ENCODE results near the gene SFXN5.

SFXN5 gene

GRCh38 chr2:72951303-72952095 is 120.0 kb downstream of the SFXN5 start:
- no peak for DNase-seq (ENCODE audit: low read depth)
- no peak overlapping the region for H3K4me3 ChIP-seq (ENCODE audit: control insufficient read depth, low read depth, low read length)
- no peak for TF ChIP-seq CTCF (conservative IDR thresholded peaks at IDR 0.05; ENCODE audit: control insufficient read depth, insufficient read depth, low read depth, low read length)

GRCh38 chr2:72950558-72951255 is 120.8 kb downstream of the SFXN5 start:
- H3K4me3 ChIP-seq (ENCODE audit: control insufficient read depth, low read depth, low read length) = no peak overlapping the region
- no peak for DNase-seq (ENCODE audit: low read depth)
- no peak for TF ChIP-seq CTCF (conservative IDR thresholded peaks at IDR 0.05; ENCODE audit: control insufficient read depth, insufficient read depth, low read depth, low read length)

GRCh38 chr2:72949642-72950041 is 121.9 kb downstream of the SFXN5 start:
- no peak overlapping the region for H3K4me3 ChIP-seq (ENCODE audit: control insufficient read depth, low read depth, low read length)
- no peak for TF ChIP-seq CTCF (conservative IDR thresholded peaks at IDR 0.05; ENCODE audit: control insufficient read depth, insufficient read depth, low read depth, low read length)
- peak; percentile 29 for DNase-seq (ENCODE audit: low read depth)

- DNase-seq (ENCODE audit: low read depth) = no peak
- H3K4me3 ChIP-seq (ENCODE audit: control insufficient read depth, low read depth, low read length) = no peak overlapping the region
- no peak for TF ChIP-seq CTCF (conservative IDR thresholded peaks at IDR 0.05; ENCODE audit: control insufficient read depth, insufficient read depth, low read depth, low read length)
Measured at GRCh38 chr2:72949045-72949444, 122.5 kb downstream of the SFXN5 start.

GRCh38 chr2:72947952-72948830 is 123.3 kb downstream of the SFXN5 start:
- no peak for TF ChIP-seq CTCF (conservative IDR thresholded peaks at IDR 0.05; ENCODE audit: control insufficient read depth, insufficient read depth, low read depth, low read length)
- no peak overlapping the region for H3K4me3 ChIP-seq (ENCODE audit: control insufficient read depth, low read depth, low read length)

GRCh38 chr2:72946466-72946865 is 125.0 kb downstream of the SFXN5 start:
- DNase-seq (ENCODE audit: low read depth) = no peak
- no peak overlapping the region for H3K4me3 ChIP-seq (ENCODE audit: control insufficient read depth, low read depth, low read length)
- no peak for TF ChIP-seq CTCF (conservative IDR thresholded peaks at IDR 0.05; ENCODE audit: control insufficient read depth, insufficient read depth, low read depth, low read length)

More at GRCh38 chr2:72947952-72948830, 123.3 kb downstream of the SFXN5 start:
- no peak for DNase-seq (ENCODE audit: low read depth)
